Erythroblast (primary cell): ENCODE results near the gene SUN1.

Experiments
- GATA1 ChIP-seq: IDR thresholded peaks from 2 replicates; pipeline ENCODE4 v1.6.1; 2011; ENCODE audit warnings: low read depth, mild to moderate bottlenecking, control low read depth, low read length, moderate library complexity
- POLR2A ChIP-seq: IDR thresholded peaks from 2 replicates; pipeline ENCODE4 v1.6.1; 2011; ENCODE audit warnings: mild to moderate bottlenecking, low read length

DNA sequence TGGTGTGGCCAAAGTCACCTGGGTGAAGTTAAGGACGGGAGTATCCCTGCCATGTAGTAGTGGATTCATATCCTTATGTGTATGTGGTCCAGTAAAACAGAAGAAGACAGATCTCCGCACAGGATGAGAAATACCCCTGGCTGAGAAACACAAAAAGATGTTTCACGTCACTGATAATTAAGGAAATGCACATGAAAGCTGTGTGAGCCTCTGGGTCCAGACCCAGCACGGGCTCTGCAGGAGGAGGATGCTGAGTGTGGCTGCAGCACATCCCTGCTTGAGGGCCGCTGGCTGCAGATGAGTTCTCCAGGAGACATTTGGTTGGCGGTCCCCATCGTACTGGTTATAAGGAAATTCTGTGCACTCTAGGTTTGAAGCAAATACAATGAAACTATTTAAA lies 8.2 kb upstream of the SUN1 start:
- TF ChIP-seq POLR2A (no peak), GATA1 (no peak)
